KG1 (cell line): ENCODE measurements around the gene PRKG1.

Experiments used
- DNase-seq: peaks from one replicate; lab custom pipeline; 2025; lab: John Stamatoyannopoulos, UW

PRKG1 gene

GRCh38 chr10:52265131-52265926 is 1191.0 kb downstream of the PRKG1 start:
- no peak for DNase-seq

GRCh38 chr10:52266858-52267257 is 1192.6 kb downstream of the PRKG1 start:
- no peak for DNase-seq

GRCh38 chr10:52268790-52269189 is 1194.5 kb downstream of the PRKG1 start:
- no peak for DNase-seq

DNA sequence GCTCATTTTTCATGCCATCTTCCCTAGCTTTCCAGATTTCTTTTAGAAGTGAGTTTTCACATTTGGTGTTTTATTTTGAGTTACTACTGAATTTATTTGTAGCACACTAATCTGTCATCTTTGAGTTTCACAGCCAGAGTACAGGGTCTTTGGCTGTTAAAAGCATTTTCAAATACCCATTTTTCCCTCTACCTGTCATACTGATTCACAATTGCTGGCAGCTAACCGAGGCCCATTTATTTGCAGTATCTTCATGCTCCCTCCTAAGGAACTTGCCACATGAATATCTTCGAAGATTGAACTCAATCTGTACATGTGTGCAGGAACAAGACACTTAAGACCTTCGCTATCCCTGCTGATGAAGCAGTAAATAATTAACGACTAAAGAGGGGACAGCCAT is 1194.9 kb downstream of the PRKG1 start:
- no peak for DNase-seq

GRCh38 chr10:52276163-52276562 is 1201.9 kb downstream of the PRKG1 start:
- DNase-seq = no peak

GRCh38 chr10:52276986-52277385 is 1202.7 kb downstream of the PRKG1 start:
- DNase-seq = no peak

GRCh38 chr10:52279546-52279945 is 1205.3 kb downstream of the PRKG1 start:
- DNase-seq = no peak

DNA sequence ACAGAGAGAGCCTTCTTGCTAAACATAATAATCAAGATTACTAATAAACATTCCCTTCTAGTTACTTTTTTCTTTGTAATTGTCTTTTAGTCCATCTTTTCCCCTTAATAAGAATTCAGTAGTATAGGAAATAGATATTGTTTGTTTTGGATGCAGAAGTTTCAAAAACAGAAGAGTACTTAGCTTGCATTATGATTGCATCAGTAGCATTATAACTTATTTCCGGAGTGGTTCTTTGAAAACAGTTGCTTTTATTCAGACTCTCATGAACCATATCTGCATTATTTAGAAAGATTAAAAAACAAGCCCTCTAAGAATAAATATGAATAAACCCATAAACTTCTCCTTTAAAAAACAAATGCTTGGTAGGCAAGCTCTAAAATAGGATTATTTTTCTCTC is 1205.8 kb downstream of the PRKG1 start:
- no peak for DNase-seq

- no peak for DNase-seq
Measured at GRCh38 chr10:52283174-52283573, 1208.9 kb downstream of the PRKG1 start.

- DNase-seq = no peak
Measured at GRCh38 chr10:52284416-52285013, 1210.2 kb downstream of the PRKG1 start.

DNA sequence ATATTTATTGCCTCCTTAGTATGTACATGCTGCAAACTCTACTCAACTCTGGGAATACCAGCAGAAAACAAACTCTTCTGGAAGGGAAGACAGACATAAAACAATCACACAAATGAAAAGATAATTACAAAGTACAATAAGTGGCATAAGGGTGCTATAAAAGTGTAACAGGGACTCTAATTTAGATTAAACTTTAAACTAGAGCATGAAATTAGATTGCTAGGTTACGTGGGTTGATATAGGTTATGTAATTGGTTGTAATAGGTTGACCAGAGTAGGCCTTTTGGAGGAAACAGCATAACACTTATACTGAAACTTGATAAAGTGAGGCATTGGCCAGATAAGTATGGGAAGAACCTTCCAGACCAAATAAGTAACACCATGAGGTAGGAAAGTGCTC is 1213.6 kb downstream of the PRKG1 start:
- DNase-seq = no peak

DNA sequence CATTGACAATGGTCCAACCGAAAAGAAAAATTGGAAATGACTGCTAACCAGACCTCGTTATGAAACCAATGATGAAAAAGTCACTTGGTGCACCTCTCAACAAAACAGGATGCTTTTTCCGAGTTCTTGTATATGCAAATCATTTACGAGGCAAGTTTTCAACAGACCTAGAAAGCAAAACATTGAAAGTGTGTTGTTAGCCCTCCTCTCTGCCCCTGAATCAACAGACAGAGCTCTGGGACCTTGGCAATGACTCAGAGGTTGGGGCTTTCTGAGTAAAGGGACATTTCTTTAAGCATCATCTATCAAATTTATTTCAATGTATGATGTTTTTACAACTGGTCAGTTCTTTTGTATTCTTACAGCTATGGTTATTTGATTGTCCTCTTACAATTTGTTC is 1223.5 kb downstream of the PRKG1 start:
- DNase-seq = no peak

GRCh38 chr10:52300599-52301277 is 1226.5 kb downstream of the PRKG1 start:
- no peak for DNase-seq

- no peak for DNase-seq
Measured at GRCh38 chr10:52308251-52309031, 1234.2 kb downstream of the PRKG1 start.

GRCh38 chr10:52312942-52313255 is 1238.6 kb downstream of the PRKG1 start:
- no peak for DNase-seq

- DNase-seq = no peak
Measured at GRCh38 chr10:52313256-52313932, 1239.1 kb downstream of the PRKG1 start.

DNA sequence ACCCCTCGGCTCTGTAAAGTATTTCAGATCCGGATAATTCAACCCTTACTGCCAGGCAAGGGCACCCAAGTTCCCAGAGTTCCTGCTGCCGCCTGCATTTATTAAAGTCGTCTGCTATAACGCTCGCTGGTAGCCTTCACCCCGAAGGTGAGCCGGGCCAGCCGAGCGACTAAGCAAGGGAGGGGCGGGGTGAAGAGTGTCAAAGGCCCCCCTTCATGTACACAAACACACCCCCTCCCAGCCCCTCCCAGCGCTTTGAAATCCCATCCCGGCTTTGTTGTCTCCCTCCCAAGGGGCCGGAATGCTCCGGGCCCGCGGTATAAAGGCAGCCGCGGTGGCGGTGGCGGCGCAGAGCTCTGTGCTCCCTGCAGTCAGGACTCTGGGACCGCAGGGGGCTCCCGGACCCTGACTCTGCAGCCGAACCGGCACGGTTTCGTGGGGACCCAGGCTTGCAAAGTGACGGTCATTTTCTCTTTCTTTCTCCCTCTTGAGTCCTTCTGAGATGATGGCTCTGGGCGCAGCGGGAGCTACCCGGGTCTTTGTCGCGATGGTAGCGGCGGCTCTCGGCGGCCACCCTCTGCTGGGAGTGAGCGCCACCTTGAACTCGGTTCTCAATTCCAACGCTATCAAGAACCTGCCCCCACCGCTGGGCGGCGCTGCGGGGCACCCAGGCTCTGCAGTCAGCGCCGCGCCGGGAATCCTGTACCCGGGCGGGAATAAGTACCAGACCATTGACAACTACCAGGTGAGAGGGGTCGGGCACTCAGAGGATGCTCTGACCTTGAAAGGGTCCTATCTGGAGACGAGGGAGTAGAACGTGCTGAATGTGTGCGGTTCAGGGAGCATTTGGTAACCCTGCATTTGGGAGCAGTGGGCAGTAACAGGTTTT is 1239.9 kb downstream of the PRKG1 start, which contains the start of gene DKK1:
Gene DKK1 (plus strand): TSS at position 349 of the 889 bp plus-strand sequence. CDS start 154 bp downstream, at position 503.
- no peak for DNase-seq

DNA sequence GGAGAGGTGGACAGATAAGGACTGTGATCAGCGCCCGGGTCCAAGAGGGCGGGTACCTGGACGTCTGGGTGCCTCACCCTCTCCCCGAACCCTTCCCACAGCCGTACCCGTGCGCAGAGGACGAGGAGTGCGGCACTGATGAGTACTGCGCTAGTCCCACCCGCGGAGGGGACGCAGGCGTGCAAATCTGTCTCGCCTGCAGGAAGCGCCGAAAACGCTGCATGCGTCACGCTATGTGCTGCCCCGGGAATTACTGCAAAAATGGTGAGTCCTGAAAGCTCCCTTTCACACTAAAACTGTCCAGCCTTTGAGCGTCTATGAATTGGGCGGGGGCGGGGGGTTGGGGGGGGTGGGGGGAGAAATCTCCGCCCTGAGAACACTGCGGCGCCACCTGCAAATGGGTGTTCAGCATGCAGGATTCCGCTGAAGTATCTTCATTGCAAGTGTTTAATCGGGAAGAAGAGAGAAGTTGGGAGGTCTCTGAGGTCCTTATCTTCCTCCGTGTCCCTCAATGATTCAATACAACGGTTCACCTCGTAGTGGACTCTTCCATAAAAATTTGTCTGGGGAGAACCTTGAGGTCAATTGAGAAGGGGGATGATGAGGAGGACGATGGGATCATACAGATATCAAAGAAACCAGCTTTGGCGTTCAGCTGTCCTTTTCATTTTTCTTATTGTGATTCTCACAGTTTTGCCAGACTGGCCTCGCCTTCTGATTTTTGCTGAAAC is 1240.7 kb downstream of the PRKG1 start:
- no peak for DNase-seq

- DNase-seq = no peak
Measured at GRCh38 chr10:52316001-52316400, 1241.7 kb downstream of the PRKG1 start.

- DNase-seq = no peak
Measured at GRCh38 chr10:52316500-52316899, 1242.2 kb downstream of the PRKG1 start.
